Endothelial cell of umbilical vein (primary cell): ENCODE data around the gene TREX2.

ENCODE experiments used
- CTCF ChIP-seq, 2 donors: IDR thresholded peaks; 1 replicate in 1 of 2; 2 replicates in 1 of 2; pipeline ENCODE4 v1.5.1; 2011; ENCODE audit warnings: low read length in 2 of 2, mild to moderate bottlenecking in 2 of 2, moderate library complexity in 2 of 2, control low read depth in 1 of 2, inconsistent platforms in 1 of 2, low read depth in 1 of 2; ENCODE audit not compliant: insufficient read depth in 1 of 2; ENCODE audit errors: extremely low read depth in 1 of 2
- GATA2 ChIP-seq: IDR thresholded peaks from 2 replicates; pipeline ENCODE4 v1.7.0; 2011; ENCODE audit warnings: low read depth, mild to moderate bottlenecking, moderate library complexity, mixed read lengths, low read length; ENCODE audit not compliant: insufficient read length, insufficient read depth
- JUN ChIP-seq: IDR thresholded peaks from 2 replicates; pipeline ENCODE4 v1.6.1; 2011; ENCODE audit warnings: borderline replicate concordance, low read depth; ENCODE audit not compliant: insufficient read length, insufficient read depth
- MYC ChIP-seq: IDR thresholded peaks from one replicate; pipeline ENCODE4 v1.6.1; 2011; ENCODE audit warnings: mild to moderate bottlenecking, low read depth, low read length
- POLR2A ChIP-seq: IDR thresholded peaks from 2 replicates; pipeline ENCODE4 v1.6.1; 2012; ENCODE audit warnings: low read depth, mild to moderate bottlenecking, control low read depth, low read length
- POLR2AphosphoS5 ChIP-seq: IDR thresholded peaks from 2 replicates; pipeline ENCODE4 v1.6.1; 2012; ENCODE audit warnings: low read depth, mild to moderate bottlenecking, control low read depth, low read length, moderate library complexity; ENCODE audit not compliant: insufficient read depth
- TF ChIP-seq, protein P1 (sequence below): IDR thresholded peaks from 2 replicates; pipeline ENCODE4 v1.6.1; 2011; ENCODE audit not compliant: insufficient read depth, insufficient read length

DNA sequence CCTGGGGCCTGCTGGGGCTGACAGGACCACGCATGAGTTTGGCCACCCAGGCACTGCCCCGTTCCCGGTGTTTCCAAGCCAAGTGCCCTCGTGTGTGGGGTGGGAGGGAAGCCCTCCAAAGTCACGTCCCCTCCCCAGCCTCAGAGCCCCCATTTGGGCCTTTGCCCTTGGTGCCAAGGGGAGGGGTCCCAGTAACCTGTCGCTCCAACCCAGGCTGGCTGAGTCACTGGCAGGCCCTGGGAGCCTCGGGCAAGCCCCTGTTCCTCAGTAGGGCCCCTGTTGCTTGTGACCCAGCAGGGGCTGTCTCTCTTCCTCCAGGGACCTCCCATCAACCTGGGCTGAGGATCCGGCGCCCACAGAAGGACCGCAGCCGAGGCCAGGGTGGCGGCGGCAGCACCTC, 35.2 kb upstream of the TREX2 start:
- no peak for TF ChIP-seq CTCF (IDR thresholded peaks at IDR 0.05; ENCODE audit: extremely low read depth in 1 of 2, insufficient read depth in 1 of 2, low read depth in 1 of 2, low read length in 2 of 2)
- no peak for TF ChIP-seq POLR2AphosphoS5
- TF ChIP-seq, protein P1, sequence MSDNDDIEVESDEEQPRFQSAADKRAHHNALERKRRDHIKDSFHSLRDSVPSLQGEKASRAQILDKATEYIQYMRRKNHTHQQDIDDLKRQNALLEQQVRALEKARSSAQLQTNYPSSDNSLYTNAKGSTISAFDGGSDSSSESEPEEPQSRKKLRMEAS, result no peak
- TF ChIP-seq MYC, result no peak
- no peak for TF ChIP-seq GATA2
- no peak for TF ChIP-seq JUN
- TF ChIP-seq POLR2A, result no peak
